Smooth muscle cell of the brain vasculature (primary cell): ENCODE measurements around the gene PRKCZ.

Source experiments
- DNase-seq: peaks from one replicate; pipeline ENCODE4 v3.0.0-alpha.2; 2012; ENCODE audit warnings: low read depth, low spot score

Gene PRKCZ

GRCh38 chr1:2061065-2061778 is 11.0 kb downstream of the PRKCZ start:
- DNase-seq = no peak

- DNase-seq = no peak
These were observed 15.5 kb downstream of the PRKCZ start for GRCh38 chr1:2065699-2066098.

- DNase-seq = no peak
These were observed 17.2 kb downstream of the PRKCZ start for GRCh38 chr1:2067393-2067792.

GRCh38 chr1:2067981-2068380 is 17.8 kb downstream of the PRKCZ start:
- no peak for DNase-seq

- DNase-seq = no peak
These were observed 18.7 kb downstream of the PRKCZ start for GRCh38 chr1:2068951-2069350.

- no peak for DNase-seq
These were observed 19.8 kb downstream of the PRKCZ start for GRCh38 chr1:2070016-2070415.

GRCh38 chr1:2070800-2071530 is 20.8 kb downstream of the PRKCZ start:
- no peak for DNase-seq

- no peak for DNase-seq
These were observed 22.0 kb downstream of the PRKCZ start for GRCh38 chr1:2072109-2072806.

GRCh38 chr1:2072891-2073290 is 22.7 kb downstream of the PRKCZ start:
- no peak for DNase-seq

GRCh38 chr1:2073382-2074230 is 23.4 kb downstream of the PRKCZ start:
- DNase-seq = peak; percentile 13

GRCh38 chr1:2074396-2074795 is 24.2 kb downstream of the PRKCZ start:
- no peak for DNase-seq

- no peak for DNase-seq
These were observed 24.9 kb downstream of the PRKCZ start for GRCh38 chr1:2074944-2075740.

GRCh38 chr1:2076826-2077225 is 26.6 kb downstream of the PRKCZ start:
- no peak for DNase-seq

- DNase-seq = no peak
These were observed 28.0 kb downstream of the PRKCZ start for GRCh38 chr1:2078170-2078569.

GRCh38 chr1:2079396-2080085 is 29.3 kb downstream of the PRKCZ start:
- no peak for DNase-seq

- no peak for DNase-seq
These were observed 29.9 kb downstream of the PRKCZ start for GRCh38 chr1:2080140-2080539.

GRCh38 chr1:2080884-2081283 is 30.7 kb downstream of the PRKCZ start:
- no peak for DNase-seq

GRCh38 chr1:2081326-2081885 is 31.2 kb downstream of the PRKCZ start:
- no peak for DNase-seq

GRCh38 chr1:2082064-2082463 is 31.9 kb downstream of the PRKCZ start:
- no peak for DNase-seq

GRCh38 chr1:2083666-2084065 is 33.5 kb downstream of the PRKCZ start:
- no peak for DNase-seq
